OCI-LY7 (cell line): ENCODE measurements around the gene SMIM12. TPM values are rescaled to one million over a fixed set of nuclear protein-coding genes. Genes with fewer than 3 reads are reported as not detected.

ENCODE experiments used
- total RNA-seq, 2 experiments: library from RNA; depleted of rRNA in 1 of 2; stranded (reverse); fragments of >200 nt in 1 of 2; shearing (Covaris generic) in 1 of 2; gene quantifications; 2 replicates each; pipeline ENCODE4 v1.2.3, GENCODE V29; 2014 to 2022

Gene SMIM12
- total RNA-seq, 2 experiments from 2014 or later: 36.3 to 41.2 TPM

Other genes starting within 250 kb of the SMIM12 start
- not detected in 2 replicates for gene GJB5, start 104.7 kb downstream of the SMIM12 start, total RNA-seq (2014; rRNA removed; shearing (Covaris generic))
- not detected in 2 replicates for gene GJB5, start 104.7 kb downstream of the SMIM12 start, total RNA-seq (2022)
- gene GJB4, start 100.0 kb downstream of the SMIM12 start, total RNA-seq (2014; rRNA removed; shearing (Covaris generic)): not detected in 2 replicates
- gene GJB4, start 100.0 kb downstream of the SMIM12 start, total RNA-seq (2022): not detected in 2 replicates
- gene GJB3, start 78.5 kb downstream of the SMIM12 start, total RNA-seq (2014; rRNA removed; shearing (Covaris generic)): not detected in 2 replicates
- gene GJB3, start 78.5 kb downstream of the SMIM12 start, total RNA-seq (2022): not detected in 2 replicates
- gene GJA4, start 66.8 kb downstream of the SMIM12 start, total RNA-seq (2014; rRNA removed; shearing (Covaris generic)): not detected in 2 replicates
- not detected in 2 replicates for gene GJA4, start 66.8 kb downstream of the SMIM12 start, total RNA-seq (2022)
- gene DLGAP3, start 69.9 kb upstream of the SMIM12 start, total RNA-seq (2014; rRNA removed; shearing (Covaris generic)): 0.47 and 0.64 TPM in 2 replicates
- 0.42 and 0.44 TPM in 2 replicates for gene DLGAP3, start 69.9 kb upstream of the SMIM12 start, total RNA-seq (2022)
- gene TMEM35B, start 125.6 kb upstream of the SMIM12 start, total RNA-seq (2014; rRNA removed; shearing (Covaris generic)): 15.5 and 16.5 TPM in 2 replicates
- 19.4 and 19.8 TPM in 2 replicates for gene TMEM35B, start 125.6 kb upstream of the SMIM12 start, total RNA-seq (2022)
- 10.9 and 11.4 TPM in 2 replicates for gene ZMYM6, start 172.2 kb upstream of the SMIM12 start, total RNA-seq (2014; rRNA removed; shearing (Covaris generic))
- 24.2 and 30.5 TPM in 2 replicates for gene ZMYM6, start 172.2 kb upstream of the SMIM12 start, total RNA-seq (2022)
- gene ZMYM1, start 219.6 kb upstream of the SMIM12 start, total RNA-seq (2014; rRNA removed; shearing (Covaris generic)): 6.1 and 6.9 TPM in 2 replicates
- 9.5 and 13.8 TPM in 2 replicates for gene ZMYM1, start 219.6 kb upstream of the SMIM12 start, total RNA-seq (2022)